ENCODE results near the gene EGFL8. TPM values are rescaled to one million over a fixed set of nuclear protein-coding genes. Genes with fewer than 3 reads are reported as not detected.

The EGFL8 gene
- total RNA-seq, 1 experiment from 2014 or later: 18.8 TPM

GRCh38 chr6:32194388-32194787 is 30.0 kb downstream of the EGFL8 start:
- H3K4me3 Mint-ChIP-seq (ENCODE audit: low read depth, unreplicated experiment): peak overlapping the region; percentile 95
- TF ChIP-seq CTCF (IDR thresholded peaks at IDR 0.05; ENCODE audit: unreplicated experiment): no peak
- BruUV-seq (replicated peaks): no TSS peak
- no peaks in the 10 kb centered on the region for H3K9me3 Mint-ChIP-seq (ENCODE audit: low read depth, unreplicated experiment)
- DNase-seq: no peak
- intact Hi-C loops (cut with micrococcal nuclease; ENCODE audit: unreplicated experiment): loop anchor here (10.0 kb wide), 1 partner anchor 250 kb away; the partner anchor contains the start of gene CFB
- no peaks in the 10 kb centered on the region for H3K27me3 Mint-ChIP-seq (ENCODE audit: unreplicated experiment)
- CTCF ChIA-PET: no interaction called here
- H3K36me3 Mint-ChIP-seq (ENCODE audit: insufficient read depth, unreplicated experiment): peaks cover 62% of the 10 kb centered on the region
- peak overlapping the region; percentile 99 for H3K27ac Mint-ChIP-seq (ENCODE audit: unreplicated experiment)
- H3K4me1 Mint-ChIP-seq (ENCODE audit: low read depth, unreplicated experiment): peaks cover 27% of the 10 kb centered on the region

GRCh38 chr6:32194825-32195651 is 30.6 kb downstream of the EGFL8 start:
- CTCF ChIA-PET: interaction anchor here (0.6 to 3.9 kb wide), 22 partner anchors 8 to 1313 kb away, joined by 3 to 32 read pairs (median 4); partner anchors contain the start of genes AGPAT1, ATF6B and FKBPL
- intact Hi-C loops (cut with micrococcal nuclease; ENCODE audit: unreplicated experiment): loop anchor here (10.0 kb wide), 1 partner anchor 250 kb away; the partner anchor contains the start of gene CFB
- TSS peak; percentile 87 for BruUV-seq (replicated peaks)
- peaks cover 55% of the 10 kb centered on the region for H3K36me3 Mint-ChIP-seq (ENCODE audit: insufficient read depth, unreplicated experiment)
- H3K27me3 Mint-ChIP-seq (ENCODE audit: unreplicated experiment): peaks cover 2% of the 10 kb centered on the region
- H3K4me1 Mint-ChIP-seq (ENCODE audit: low read depth, unreplicated experiment): peaks cover 26% of the 10 kb centered on the region
- peak overlapping the region; percentile 95 for H3K4me3 Mint-ChIP-seq (ENCODE audit: low read depth, unreplicated experiment)
- peak; percentile 70 for TF ChIP-seq CTCF (IDR thresholded peaks at IDR 0.05; ENCODE audit: unreplicated experiment)
- H3K9me3 Mint-ChIP-seq (ENCODE audit: low read depth, unreplicated experiment): no peaks in the 10 kb centered on the region
- H3K27ac Mint-ChIP-seq (ENCODE audit: unreplicated experiment): peak overlapping the region; percentile 99
- DNase-seq: peak; percentile 65

GRCh38 chr6:32195652-32195901 is 31.2 kb downstream of the EGFL8 start:
- peak overlapping the region; percentile 99 for H3K27ac Mint-ChIP-seq (ENCODE audit: unreplicated experiment)
- peak; percentile 100 for DNase-seq
- no TSS peak for BruUV-seq (replicated peaks)
- H3K36me3 Mint-ChIP-seq (ENCODE audit: insufficient read depth, unreplicated experiment): peaks cover 51% of the 10 kb centered on the region
- no peaks in the 10 kb centered on the region for H3K9me3 Mint-ChIP-seq (ENCODE audit: low read depth, unreplicated experiment)
- peak; percentile 45 for TF ChIP-seq CTCF (IDR thresholded peaks at IDR 0.05; ENCODE audit: unreplicated experiment)
- H3K4me3 Mint-ChIP-seq (ENCODE audit: low read depth, unreplicated experiment): peak overlapping the region; percentile 95
- intact Hi-C loops (cut with micrococcal nuclease; ENCODE audit: unreplicated experiment): loop anchor here (10.0 kb wide), 1 partner anchor 251 kb away; the partner anchor contains the start of gene CFB
- H3K27me3 Mint-ChIP-seq (ENCODE audit: unreplicated experiment): peaks cover 8% of the 10 kb centered on the region
- CTCF ChIA-PET: interaction anchor here (0.5 to 3.9 kb wide), 25 partner anchors 9 to 1313 kb away, joined by 3 to 32 read pairs (median 4); partner anchors contain the start of genes AGPAT1, ATF6B and FKBPL
- peaks cover 26% of the 10 kb centered on the region for H3K4me1 Mint-ChIP-seq (ENCODE audit: low read depth, unreplicated experiment)

- peak overlapping the region; percentile 95 for H3K4me3 Mint-ChIP-seq (ENCODE audit: low read depth, unreplicated experiment)
- DNase-seq: peak; percentile 99
- CTCF ChIA-PET: interaction anchor here (0.5 to 3.9 kb wide), 28 partner anchors 9 to 1314 kb away, joined by 3 to 32 read pairs (median 4); partner anchors contain the start of genes AGPAT1, ATF6B, FKBPL and LY6G5C
- H3K27me3 Mint-ChIP-seq (ENCODE audit: unreplicated experiment): peaks cover 13% of the 10 kb centered on the region
- intact Hi-C loops (cut with micrococcal nuclease; ENCODE audit: unreplicated experiment): loop anchor here (10.0 kb wide), 1 partner anchor 251 kb away; the partner anchor contains the start of gene CFB
- H3K36me3 Mint-ChIP-seq (ENCODE audit: insufficient read depth, unreplicated experiment): peaks cover 51% of the 10 kb centered on the region
- peak overlapping the region; percentile 99 for H3K27ac Mint-ChIP-seq (ENCODE audit: unreplicated experiment)
- TSS peak; percentile 98 for BruUV-seq (replicated peaks)
- H3K9me3 Mint-ChIP-seq (ENCODE audit: low read depth, unreplicated experiment): no peaks in the 10 kb centered on the region
- H3K4me1 Mint-ChIP-seq (ENCODE audit: low read depth, unreplicated experiment): peaks cover 26% of the 10 kb centered on the region
- TF ChIP-seq CTCF (IDR thresholded peaks at IDR 0.05; ENCODE audit: unreplicated experiment): no peak
Observed at GRCh38 chr6:32195902-32196681, 31.7 kb downstream of the EGFL8 start.
